Calu3 (cell line): ENCODE data around the gene SNCAIP. TPM values are rescaled to one million over a fixed set of nuclear protein-coding genes. Genes with fewer than 3 reads are reported as not detected.

ENCODE experiments used
- BruUV-seq: library from RNA; stranded (reverse); fragments of 400-500 nt; replicated peaks from 2 replicates; lab custom pipeline; 2021; lab: Mats Ljungman, UMichigan
- CTCF ChIA-PET: fragments of 300-600 bp; sonication (Branson Sonifier 250); formaldehyde crosslinking; loops from one replicate; lab custom pipeline; 2022; ENCODE audit warnings: antibody characterized with exemption; lab: Charles Lee
- DNase-seq: peaks from one replicate; pipeline ENCODE4 v3.0.0; 2022
- H3K27ac Mint-ChIP-seq: one replicate; pipeline ENCODE4 v1.8.0; 2022; ENCODE audit warnings: mixed read lengths; ENCODE audit not compliant: unreplicated experiment
- H3K27me3 Mint-ChIP-seq: one replicate; pipeline ENCODE4 v1.8.0; 2022; ENCODE audit warnings: mixed read lengths; ENCODE audit not compliant: unreplicated experiment
- H3K36me3 Mint-ChIP-seq: one replicate; pipeline ENCODE4 v1.8.0; 2022; ENCODE audit warnings: mild to moderate bottlenecking, moderate library complexity, mixed read lengths; ENCODE audit not compliant: insufficient read depth, unreplicated experiment
- H3K4me1 Mint-ChIP-seq: one replicate; pipeline ENCODE4 v1.8.0; 2022; ENCODE audit warnings: mild to moderate bottlenecking, low read depth, mixed read lengths; ENCODE audit not compliant: unreplicated experiment
- H3K4me3 Mint-ChIP-seq: one replicate; pipeline ENCODE4 v1.8.0; 2022; ENCODE audit warnings: mild to moderate bottlenecking, low read depth, moderate library complexity, mixed read lengths; ENCODE audit not compliant: unreplicated experiment
- H3K9me3 Mint-ChIP-seq: one replicate; pipeline ENCODE4 v1.8.0; 2022; ENCODE audit warnings: low read depth, mixed read lengths; ENCODE audit not compliant: unreplicated experiment
- CTCF ChIP-seq: fragments of 200-600 bp; IDR thresholded peaks from one replicate; pipeline ENCODE4 v1.8.0; 2022; ENCODE audit warnings: antibody characterized with exemption; ENCODE audit not compliant: unreplicated experiment
- intact Hi-C: fragments of 100-400 bp; cut with micrococcal nuclease; formaldehyde crosslinking; loops from one replicate; pipeline ENCODE4 v1.10.0; 2022; ENCODE audit not compliant: unreplicated experiment
- total RNA-seq: library from RNA; stranded (reverse); gene quantifications from 2 replicates; pipeline ENCODE4 v1.2.3, GENCODE V29; 2022

SNCAIP gene
- total RNA-seq, 1 experiment from 2014 or later, result not detected

DNA sequence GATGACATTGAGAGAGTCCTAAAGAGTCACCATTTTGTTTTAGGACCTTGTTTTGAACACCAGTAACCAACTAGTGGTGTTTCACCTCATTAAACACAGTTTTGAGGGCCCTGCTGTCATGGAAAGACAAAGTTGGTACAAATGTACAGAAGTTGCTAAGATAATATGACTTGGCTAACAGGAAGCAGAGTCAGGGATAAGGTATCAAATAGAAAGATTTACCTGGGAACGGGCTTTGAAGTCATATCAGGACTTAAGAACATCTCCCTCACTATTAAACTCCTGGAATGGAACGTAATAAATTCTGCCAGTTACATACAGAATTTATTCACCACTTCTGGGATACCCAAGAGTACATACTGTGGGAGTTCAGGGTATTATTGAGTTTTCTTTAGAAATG is 115.6 kb downstream of the SNCAIP start:
- no peak for DNase-seq
- H3K27ac Mint-ChIP-seq, result no peak overlapping the region
- BruUV-seq, result no TSS peak
- H3K4me3 Mint-ChIP-seq, result no peak overlapping the region
- TF ChIP-seq CTCF, result no peak
- no peaks in the 10 kb centered on the region for H3K36me3 Mint-ChIP-seq
- CTCF ChIA-PET, result no interaction called here
- intact Hi-C loops, result no loop called here
- H3K9me3 Mint-ChIP-seq, result peaks cover 3% of the 10 kb centered on the region
- H3K4me1 Mint-ChIP-seq, result no peaks in the 10 kb centered on the region
- no peaks in the 10 kb centered on the region for H3K27me3 Mint-ChIP-seq

- intact Hi-C loops, result no loop called here
- DNase-seq, result no peak
- no TSS peak for BruUV-seq
- H3K4me1 Mint-ChIP-seq, result no peaks in the 10 kb centered on the region
- H3K27ac Mint-ChIP-seq, result no peak overlapping the region
- no peaks in the 10 kb centered on the region for H3K27me3 Mint-ChIP-seq
- H3K36me3 Mint-ChIP-seq, result no peaks in the 10 kb centered on the region
- H3K9me3 Mint-ChIP-seq, result peaks cover 3% of the 10 kb centered on the region
- no peak for TF ChIP-seq CTCF
- H3K4me3 Mint-ChIP-seq, result no peak overlapping the region
- CTCF ChIA-PET, result no interaction called here
Observed at GRCh38 chr5:122429545-122430318, 117.7 kb downstream of the SNCAIP start.

DNA sequence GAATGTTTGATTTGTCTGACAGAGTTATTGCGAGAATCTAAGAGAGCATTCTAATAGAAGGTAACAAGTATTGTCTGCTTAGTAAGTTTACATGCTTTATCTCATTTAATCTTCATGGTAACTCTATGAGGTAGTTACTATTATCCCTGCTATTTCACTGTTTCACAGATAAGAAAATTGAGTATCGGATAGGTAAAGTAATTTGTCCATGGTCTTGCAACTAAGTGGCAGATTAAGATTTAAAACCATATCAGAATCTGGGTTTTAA is 118.2 kb downstream of the SNCAIP start:
- BruUV-seq, result no TSS peak
- Mint-ChIP-seq H3K4me3 (no peak overlapping the region), H3K36me3 (no peaks in the 10 kb centered on the region)

DNA sequence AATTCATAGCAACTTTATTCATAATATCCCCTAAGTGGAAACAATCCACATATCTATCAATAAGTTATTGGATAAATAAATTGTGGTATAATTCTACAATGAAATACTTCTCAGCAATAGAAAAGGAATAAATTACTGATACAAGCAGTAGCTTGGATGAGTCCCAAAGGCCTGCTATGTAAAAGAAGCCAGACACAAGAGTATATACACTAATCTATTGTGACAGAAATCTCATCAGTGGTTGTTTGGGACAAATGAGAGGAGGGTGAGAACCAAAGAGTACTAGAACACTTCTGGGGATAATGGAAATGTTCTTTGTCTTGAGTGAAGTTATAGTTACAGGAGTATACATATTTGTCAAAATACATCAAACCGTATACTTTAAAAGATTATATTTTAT is 119.3 kb downstream of the SNCAIP start:
- no peaks in the 10 kb centered on the region for H3K36me3 Mint-ChIP-seq
- H3K27ac Mint-ChIP-seq, result no peak overlapping the region
- intact Hi-C loops, result no loop called here
- no peak for DNase-seq
- no peak overlapping the region for H3K4me3 Mint-ChIP-seq
- H3K4me1 Mint-ChIP-seq, result no peaks in the 10 kb centered on the region
- BruUV-seq, result no TSS peak
- no peak for TF ChIP-seq CTCF
- no peaks in the 10 kb centered on the region for H3K27me3 Mint-ChIP-seq
- CTCF ChIA-PET, result no interaction called here
- H3K9me3 Mint-ChIP-seq, result peaks cover 3% of the 10 kb centered on the region

More for the DNA sequence above, 118.2 kb downstream of the SNCAIP start:
- H3K9me3 Mint-ChIP-seq, result peaks cover 3% of the 10 kb centered on the region
- intact Hi-C loops, result no loop called here
- no peak overlapping the region for H3K27ac Mint-ChIP-seq
- H3K27me3 Mint-ChIP-seq, result no peaks in the 10 kb centered on the region
- H3K4me1 Mint-ChIP-seq, result no peaks in the 10 kb centered on the region
- DNase-seq, result no peak
- TF ChIP-seq CTCF, result no peak
- CTCF ChIA-PET, result no interaction called here
